BLaER1 (cell line): ENCODE measurements around the gene UPF1.
A peak's percentile ranks its signal among the peaks of the same experiment; 100 is the strongest.

Experiments used
- H3K27ac ChIP-seq: shearing (Covaris generic); formaldehyde crosslinking; 2 replicates; pipeline ENCODE4 v1.8.1; 2022
- H3K27me3 ChIP-seq: shearing (Covaris generic); formaldehyde crosslinking; 2 replicates; pipeline ENCODE4 v1.8.1; 2022
- H3K36me3 ChIP-seq: shearing (Covaris generic); formaldehyde crosslinking; 2 replicates; pipeline ENCODE4 v1.8.1; 2022
- H3K4me1 ChIP-seq: shearing (Covaris generic); formaldehyde crosslinking; 2 replicates; pipeline ENCODE4 v1.8.1; 2022
- H3K4me2 ChIP-seq: shearing (Covaris generic); formaldehyde crosslinking; 2 replicates; pipeline ENCODE4 v1.8.1; 2022
- H3K4me3 ChIP-seq: shearing (Covaris generic); formaldehyde crosslinking; 2 replicates; pipeline ENCODE4 v1.8.1; 2022
- H3K9ac ChIP-seq: shearing (Covaris generic); formaldehyde crosslinking; 2 replicates; pipeline ENCODE4 v1.8.1; 2022
- H3K9me3 ChIP-seq: shearing (Covaris generic); formaldehyde crosslinking; 2 replicates; pipeline ENCODE4 v1.8.1; 2022
- H4K20me1 ChIP-seq: shearing (Covaris generic); formaldehyde crosslinking; 2 replicates; pipeline ENCODE4 v1.8.1; 2022
- Cebpa-rat ChIP-seq: shearing (Covaris generic); IDR thresholded peaks from 2 replicates; pipeline ENCODE4 v1.8.1; 2022

Gene UPF1

GRCh38 chr19:18878858-18879578, 47.3 kb downstream of the UPF1 start:
- Histone ChIP-seq H3K4me2 (no peak overlapping the region), H3K36me3 (peaks cover 10% of the 10 kb centered on the region; the same call in 1 of the 2 replicates), H3K9ac (no peak overlapping the region), H3K4me3 (no peak overlapping the region), H3K27me3 (no peaks in the 10 kb centered on the region), H4K20me1 (no peaks in the 10 kb centered on the region), H3K4me1 (peaks cover 7% of the 10 kb centered on the region; the same call in 1 of the 2 replicates), H3K9me3 (peaks cover 24% of the 10 kb centered on the region), H3K27ac (no peak overlapping the region)
- no peak for TF ChIP-seq Cebpa-rat

DNA sequence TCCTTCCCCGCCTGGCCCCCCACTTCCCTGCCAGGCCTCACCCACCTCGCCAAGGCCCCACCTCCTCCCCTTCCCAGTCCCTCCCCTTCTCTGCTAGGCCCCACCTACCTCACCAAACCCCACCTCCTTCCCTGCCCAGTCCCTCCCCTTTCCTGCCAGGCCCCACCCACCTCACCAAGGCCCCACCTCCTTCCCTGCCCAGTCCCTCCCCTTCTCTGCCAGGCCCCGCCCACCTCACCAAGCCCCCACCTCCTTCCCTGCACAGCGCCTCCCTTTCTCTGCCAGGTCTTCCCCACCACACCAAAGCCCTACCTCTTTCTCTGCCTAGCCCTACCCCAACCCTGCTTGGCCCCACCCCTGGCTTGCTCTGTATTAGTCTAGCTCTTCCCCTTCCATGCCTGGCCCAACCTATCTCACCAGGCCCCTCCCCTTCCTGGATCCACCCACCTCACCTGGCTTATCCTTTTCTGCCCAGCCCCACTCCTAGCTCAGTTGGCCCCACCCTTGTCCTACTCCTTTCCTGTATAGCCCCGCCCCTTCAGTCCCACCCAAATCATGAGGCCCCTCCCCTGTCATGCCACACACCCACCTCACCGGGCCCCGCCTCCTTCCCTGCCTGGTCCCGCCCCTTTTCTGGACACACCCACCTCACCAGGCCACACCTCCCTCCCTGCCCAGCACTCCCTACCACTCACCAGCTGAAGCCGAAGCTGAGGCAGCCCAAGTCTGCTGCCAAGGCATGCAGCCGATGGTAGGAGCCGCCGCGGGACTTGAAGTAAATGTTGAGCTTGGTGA, 48.0 kb downstream of the UPF1 start:
- Histone ChIP-seq H3K4me2 (no peak overlapping the region), H3K9me3 (peaks cover 24% of the 10 kb centered on the region), H3K4me3 (no peak overlapping the region), H3K4me1 (peaks cover 7% of the 10 kb centered on the region; the same call in 1 of the 2 replicates), H3K27ac (no peak overlapping the region), H3K27me3 (no peaks in the 10 kb centered on the region), H3K36me3 (peaks cover 5% of the 10 kb centered on the region; the same call in 1 of the 2 replicates), H4K20me1 (no peaks in the 10 kb centered on the region), H3K9ac (no peak overlapping the region)
- TF ChIP-seq Cebpa-rat, result no peak

DNA sequence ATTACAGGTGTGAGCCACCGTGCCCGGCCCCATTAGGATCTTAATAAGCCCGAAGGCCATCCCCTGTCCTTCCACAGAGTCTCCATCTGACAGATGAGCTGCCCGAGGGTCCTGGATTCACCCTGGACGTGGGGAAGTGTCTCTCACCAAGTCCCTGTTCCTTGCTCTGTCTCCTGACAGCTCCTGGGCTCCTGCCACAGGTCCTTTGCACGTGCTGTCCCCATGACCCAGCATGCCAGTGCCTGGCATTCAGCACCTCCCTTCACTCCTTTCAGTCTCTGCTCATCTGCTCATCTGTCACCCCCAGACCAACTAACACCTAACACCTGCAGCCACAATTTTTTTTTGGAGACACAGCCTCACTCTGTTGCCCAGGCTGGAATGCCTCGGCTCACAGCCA, 49.7 kb downstream of the UPF1 start:
- Histone ChIP-seq H3K4me3 (no peak overlapping the region), H3K27ac (no peak overlapping the region), H3K9me3 (peaks cover 10% of the 10 kb centered on the region), H3K27me3 (no peaks in the 10 kb centered on the region), H3K36me3 (peaks cover 5% of the 10 kb centered on the region; the same call in 1 of the 2 replicates), H3K9ac (no peak overlapping the region), H4K20me1 (no peaks in the 10 kb centered on the region), H3K4me2 (no peak overlapping the region), H3K4me1 (no peaks in the 10 kb centered on the region)
- no peak for TF ChIP-seq Cebpa-rat

- Histone ChIP-seq H3K4me3 (no peak overlapping the region), H3K4me1 (no peaks in the 10 kb centered on the region)
- TF ChIP-seq Cebpa-rat, result no peak
Observed at GRCh38 chr19:18883526-18884304, 52.0 kb downstream of the UPF1 start.

GRCh38 chr19:18886972-18887371, 55.2 kb downstream of the UPF1 start:
- Histone ChIP-seq H4K20me1 (no peaks in the 10 kb centered on the region), H3K9ac (no peak overlapping the region), H3K27ac (no peak overlapping the region), H3K4me1 (no peaks in the 10 kb centered on the region), H3K4me2 (no peak overlapping the region), H3K27me3 (peaks cover 5% of the 10 kb centered on the region; the same call in 1 of the 2 replicates), H3K36me3 (no peaks in the 10 kb centered on the region), H3K9me3 (no peaks in the 10 kb centered on the region), H3K4me3 (no peak overlapping the region)
- no peak for TF ChIP-seq Cebpa-rat

More at GRCh38 chr19:18883526-18884304, 52.0 kb downstream of the UPF1 start:
- Histone ChIP-seq H4K20me1 (no peaks in the 10 kb centered on the region), H3K36me3 (no peaks in the 10 kb centered on the region), H3K4me2 (no peak overlapping the region), H3K9ac (no peak overlapping the region), H3K27ac (no peak overlapping the region), H3K27me3 (no peaks in the 10 kb centered on the region), H3K9me3 (no peaks in the 10 kb centered on the region)

DNA sequence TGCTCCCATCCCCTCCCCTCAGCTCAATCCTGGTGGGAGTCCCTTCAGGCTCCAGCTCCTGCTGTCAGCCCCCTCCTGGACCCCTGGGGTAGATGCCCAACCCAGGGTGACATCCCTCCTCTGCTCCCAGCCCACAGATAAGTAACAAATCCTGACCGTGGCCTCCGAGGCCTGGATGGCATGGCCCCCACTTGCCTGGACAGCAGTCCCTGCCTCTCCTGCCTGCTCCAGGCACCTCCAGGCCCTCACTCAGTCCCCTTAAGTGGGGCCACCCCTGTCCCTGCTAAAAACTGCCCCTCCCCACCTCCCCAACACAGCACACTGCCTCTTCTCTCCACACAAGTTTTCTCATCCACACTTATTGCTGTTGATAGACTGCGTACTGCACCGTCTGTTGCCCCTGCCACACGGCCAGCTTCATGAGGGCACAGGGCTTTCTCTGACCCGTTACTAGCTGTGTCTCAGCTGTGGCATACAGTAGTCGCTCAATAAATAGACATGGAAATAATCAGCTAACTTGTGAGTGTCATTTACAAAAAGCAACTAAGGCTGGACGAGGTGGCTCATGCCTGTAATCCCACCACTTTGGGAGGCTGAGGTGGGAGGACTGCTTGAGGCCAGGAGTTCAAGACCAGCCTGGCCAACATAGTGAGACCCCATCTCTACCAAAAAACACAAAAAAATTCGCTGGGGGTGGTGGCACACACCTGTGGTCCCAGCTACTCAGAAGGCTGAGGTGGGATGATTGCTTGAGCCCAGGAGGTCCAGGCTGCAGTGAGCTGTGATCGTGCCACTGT, 58.4 kb downstream of the UPF1 start:
- Histone ChIP-seq H3K4me3 (no peak overlapping the region), H3K9ac (no peak overlapping the region), H3K27me3 (peaks cover 37% of the 10 kb centered on the region), H4K20me1 (peaks cover 9% of the 10 kb centered on the region), H3K36me3 (no peaks in the 10 kb centered on the region), H3K9me3 (0 out of 2 replicates have a peak, but pooled peaks cover 3% of the 10 kb centered on the region), H3K4me1 (peaks cover 28% of the 10 kb centered on the region), H3K4me2 (no peak overlapping the region), H3K27ac (no peak overlapping the region)
- no peak for TF ChIP-seq Cebpa-rat

DNA sequence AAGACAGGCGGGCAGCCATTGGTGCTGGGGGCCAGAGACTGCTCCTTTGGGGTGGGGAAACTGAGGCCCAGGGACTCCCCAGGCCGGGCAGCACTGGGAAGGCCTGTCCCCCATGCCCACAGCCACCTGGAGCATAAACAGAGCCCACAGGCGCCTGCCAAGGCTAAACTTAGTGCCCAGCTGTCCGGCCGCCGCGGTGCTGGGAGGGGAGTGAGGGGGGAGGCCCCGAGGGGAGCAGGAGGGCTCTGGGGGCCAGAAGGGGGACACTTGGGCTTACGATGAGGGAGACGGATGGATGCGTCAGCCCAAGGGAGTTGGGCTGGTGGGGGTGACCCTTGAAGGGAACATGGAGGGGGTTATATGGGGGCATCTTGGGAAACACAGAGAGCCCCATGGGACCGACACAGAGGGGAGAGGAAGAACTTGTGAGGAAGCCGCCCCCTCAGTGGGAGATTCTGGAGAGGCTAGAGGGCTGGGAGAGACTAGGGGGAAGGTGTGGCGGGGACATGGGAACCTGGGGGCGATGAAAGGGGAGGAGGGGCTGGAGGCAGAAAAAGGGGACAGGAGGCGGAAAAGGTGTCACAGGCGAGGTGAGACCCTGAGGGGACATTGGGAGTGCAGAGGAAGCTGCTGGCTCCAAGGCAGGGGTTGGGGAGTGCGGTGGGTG, 62.0 kb downstream of the UPF1 start:
- peaks cover 67% of the 10 kb centered on the region for H3K27me3 ChIP-seq
- 0 out of 2 replicates have a peak, but pooled peaks cover 3% of the 10 kb centered on the region for H3K9me3 ChIP-seq
- H3K9ac ChIP-seq, result no peak overlapping the region
- TF ChIP-seq Cebpa-rat, result no peak
- peaks cover 41% of the 10 kb centered on the region for H4K20me1 ChIP-seq
- H3K27ac ChIP-seq, result no peak overlapping the region
- H3K4me1 ChIP-seq, result peaks cover 36% of the 10 kb centered on the region
- H3K36me3 ChIP-seq, result peaks cover 3% of the 10 kb centered on the region; the same call in 1 of the 2 replicates
- H3K4me2 ChIP-seq, result peak overlapping the region; percentile 68
- H3K4me3 ChIP-seq, result no peak overlapping the region

DNA sequence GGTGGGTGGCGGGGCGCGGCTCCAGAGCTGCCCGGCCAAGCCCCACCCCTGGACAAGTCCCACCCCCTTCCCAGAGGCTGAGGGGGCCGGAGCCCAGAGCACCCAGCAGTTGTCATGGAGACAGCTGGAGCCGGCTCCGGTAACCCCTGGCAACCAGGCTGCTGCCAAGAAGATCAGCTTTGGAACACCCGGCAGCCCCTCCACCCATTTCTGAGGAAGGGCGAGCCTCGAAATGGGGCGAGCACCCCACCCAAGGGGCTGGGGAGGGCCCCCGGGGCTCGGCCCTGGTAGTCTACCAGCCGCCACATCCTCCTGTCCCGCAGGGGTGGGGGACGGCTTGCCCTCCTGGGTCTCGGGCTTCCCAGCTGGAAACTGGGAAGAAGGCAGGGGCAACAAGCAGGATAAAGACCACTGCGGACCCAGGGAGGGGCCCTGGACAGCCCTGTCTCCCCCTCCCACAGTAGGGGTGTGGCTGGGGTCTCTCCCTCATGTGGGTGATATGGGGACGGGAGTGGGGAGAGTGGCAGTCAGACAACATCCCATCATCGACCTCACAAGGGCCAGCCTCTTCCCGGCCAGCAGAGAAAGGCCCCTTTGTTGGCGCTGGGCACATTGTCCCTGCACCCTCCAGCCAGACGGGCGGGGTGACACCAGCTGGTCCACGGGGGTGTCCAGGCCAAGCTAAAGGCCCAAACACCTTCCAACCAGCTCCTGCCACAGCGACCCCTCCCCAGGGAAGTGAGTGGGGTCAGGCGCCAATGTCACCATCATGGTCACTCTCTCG, 62.7 kb downstream of the UPF1 start:
- Histone ChIP-seq H3K9me3 (0 out of 2 replicates have a peak, but pooled peaks cover 3% of the 10 kb centered on the region), H3K36me3 (peaks cover 10% of the 10 kb centered on the region), H3K9ac (no peak overlapping the region), H3K27ac (no peak overlapping the region), H3K27me3 (peaks cover 67% of the 10 kb centered on the region), H3K4me3 (peak overlapping the region; percentile 25; the same call in 1 of the 2 replicates), H3K4me2 (peak overlapping the region; percentile 68), H4K20me1 (peaks cover 48% of the 10 kb centered on the region), H3K4me1 (peaks cover 36% of the 10 kb centered on the region)
- no peak for TF ChIP-seq Cebpa-rat
